ENCODE measurements around the gene PREX1. TPM values are rescaled to one million over a fixed set of nuclear protein-coding genes. Genes with fewer than 3 reads are reported as not detected.

Gene PREX1
- total RNA-seq, 2 donors from 2014 or later: 7.4 to 37.9 TPM

DNA sequence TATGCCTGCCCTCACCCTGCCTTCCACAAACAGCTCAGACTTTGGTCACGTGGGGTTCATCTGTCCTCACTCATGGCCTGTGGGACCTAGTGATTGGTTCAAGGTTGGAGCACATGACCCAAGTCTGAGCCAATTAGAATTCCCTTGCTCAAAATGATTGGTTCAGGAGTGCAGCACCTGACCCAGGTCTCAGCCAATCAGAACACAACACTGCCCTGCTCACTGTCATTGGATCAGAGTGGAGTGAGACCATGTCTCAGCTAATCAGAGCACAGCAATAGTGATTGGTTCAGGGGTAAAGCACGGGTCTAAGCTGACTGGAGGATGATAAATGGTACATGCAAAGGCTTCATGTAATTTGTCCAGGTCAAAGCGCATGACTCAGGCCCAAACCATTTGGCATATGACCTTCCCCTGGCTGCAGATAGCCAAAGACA is 102.2 kb downstream of the PREX1 start:
- H3K27me3 ChIP-seq (replicated peaks; ENCODE audit: insufficient read depth): no peaks in the 10 kb centered on the region
- H3K4me1 ChIP-seq (replicated peaks): no peaks in the 10 kb centered on the region
- DNase-seq (ENCODE audit: low spot score): no peak
- H3K36me3 ChIP-seq: no peaks in the 10 kb centered on the region
- TF ChIP-seq, protein P1, sequence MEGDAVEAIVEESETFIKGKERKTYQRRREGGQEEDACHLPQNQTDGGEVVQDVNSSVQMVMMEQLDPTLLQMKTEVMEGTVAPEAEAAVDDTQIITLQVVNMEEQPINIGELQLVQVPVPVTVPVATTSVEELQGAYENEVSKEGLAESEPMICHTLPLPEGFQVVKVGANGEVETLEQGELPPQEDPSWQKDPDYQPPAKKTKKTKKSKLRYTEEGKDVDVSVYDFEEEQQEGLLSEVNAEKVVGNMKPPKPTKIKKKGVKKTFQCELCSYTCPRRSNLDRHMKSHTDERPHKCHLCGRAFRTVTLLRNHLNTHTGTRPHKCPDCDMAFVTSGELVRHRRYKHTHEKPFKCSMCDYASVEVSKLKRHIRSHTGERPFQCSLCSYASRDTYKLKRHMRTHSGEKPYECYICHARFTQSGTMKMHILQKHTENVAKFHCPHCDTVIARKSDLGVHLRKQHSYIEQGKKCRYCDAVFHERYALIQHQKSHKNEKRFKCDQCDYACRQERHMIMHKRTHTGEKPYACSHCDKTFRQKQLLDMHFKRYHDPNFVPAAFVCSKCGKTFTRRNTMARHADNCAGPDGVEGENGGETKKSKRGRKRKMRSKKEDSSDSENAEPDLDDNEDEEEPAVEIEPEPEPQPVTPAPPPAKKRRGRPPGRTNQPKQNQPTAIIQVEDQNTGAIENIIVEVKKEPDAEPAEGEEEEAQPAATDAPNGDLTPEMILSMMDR (IDR thresholded peaks at IDR 0.05): no peak
- TF ChIP-seq POLR2AphosphoS5 (IDR thresholded peaks at IDR 0.05) (no peak), POLR2A (IDR thresholded peaks at IDR 0.05) (no peak)
- intact Hi-C loops (cut with DNase I): no loop called here
- H3K27ac ChIP-seq: no peak overlapping the region
- 90% methylated on average over 3 of the region's 3 CpGs for WGBS
- H3K4me3 ChIP-seq: no peak overlapping the region
- H3K9me3 ChIP-seq: no peaks in the 10 kb centered on the region

DNA sequence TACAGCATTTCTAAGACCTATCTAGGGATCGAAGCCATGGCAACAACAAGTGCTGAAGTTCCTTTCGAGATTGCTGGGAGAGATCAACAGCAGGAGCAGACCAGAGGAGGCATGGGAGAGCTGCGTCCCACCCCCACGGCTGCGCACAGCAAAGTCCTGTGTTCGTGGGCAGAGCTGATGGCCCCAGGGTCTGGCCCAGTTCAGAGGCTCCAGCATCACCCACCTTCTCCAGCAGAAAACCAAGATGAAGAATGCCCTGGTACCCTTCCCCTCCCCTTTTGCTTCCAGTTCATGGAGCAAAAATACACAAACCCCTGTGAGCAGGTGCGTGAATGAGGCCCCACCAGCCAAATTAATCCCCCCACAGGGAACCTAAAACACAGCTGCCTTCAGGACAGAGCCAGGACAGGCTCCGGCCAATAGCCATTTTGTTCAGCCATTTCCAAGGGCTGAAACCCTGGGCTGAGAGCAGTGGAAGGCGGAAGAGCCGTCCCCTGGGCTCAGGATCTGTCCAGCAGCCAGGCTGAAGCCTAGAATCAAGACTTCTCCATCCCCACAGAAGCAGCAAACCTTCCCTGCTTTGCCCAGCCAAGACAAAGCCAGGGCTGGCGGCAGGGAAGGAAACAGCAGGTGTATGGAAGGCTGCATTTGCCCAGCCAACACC is 102.8 kb downstream of the PREX1 start:
- DNase-seq (ENCODE audit: low spot score): no peak
- Histone ChIP-seq H3K4me1 (replicated peaks) (no peaks in the 10 kb centered on the region), H3K27ac (no peak overlapping the region), H3K36me3 (no peaks in the 10 kb centered on the region), H3K4me3 (no peak overlapping the region), H3K9me3 (no peaks in the 10 kb centered on the region), H3K27me3 (replicated peaks; ENCODE audit: insufficient read depth) (no peaks in the 10 kb centered on the region)
- 87% methylated on average over 11 of the region's 11 CpGs for WGBS
- TF ChIP-seq POLR2A (IDR thresholded peaks at IDR 0.05) (no peak), POLR2AphosphoS5 (IDR thresholded peaks at IDR 0.05) (no peak)
- TF ChIP-seq, protein P1 (IDR thresholded peaks at IDR 0.05): no peak
- intact Hi-C loops (cut with DNase I): no loop called here

DNA sequence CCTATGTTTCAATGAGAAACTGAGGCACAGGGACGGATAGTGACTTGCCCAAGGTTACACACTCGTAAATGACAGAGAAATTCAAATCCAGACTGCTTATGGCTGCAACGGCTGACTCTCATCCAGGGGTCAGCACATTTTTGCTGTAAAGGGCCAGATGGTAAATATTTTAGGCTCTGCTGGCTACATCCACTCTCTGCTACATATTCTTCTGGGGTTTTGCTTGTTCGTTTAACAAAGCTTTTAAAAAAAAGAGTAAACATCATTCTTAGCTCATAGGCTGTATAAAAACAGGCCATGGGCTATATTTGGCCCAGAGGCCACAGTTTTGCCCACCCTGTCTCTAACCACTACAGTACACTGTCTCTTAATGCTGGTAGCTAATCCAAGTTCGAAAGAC is 103.4 kb downstream of the PREX1 start:
- whole genome bisulfite sequencing: 65% methylated on average over 5 of the region's 5 CpGs
- Histone ChIP-seq H3K9me3 (no peaks in the 10 kb centered on the region), H3K27me3 (replicated peaks; ENCODE audit: insufficient read depth) (no peaks in the 10 kb centered on the region), H3K27ac (no peak overlapping the region), H3K4me1 (replicated peaks) (no peaks in the 10 kb centered on the region), H3K36me3 (no peaks in the 10 kb centered on the region), H3K4me3 (no peak overlapping the region)
- TF ChIP-seq, protein P1 (IDR thresholded peaks at IDR 0.05): no peak
- TF ChIP-seq POLR2A (IDR thresholded peaks at IDR 0.05) (no peak), POLR2AphosphoS5 (IDR thresholded peaks at IDR 0.05) (no peak)
- intact Hi-C loops (cut with DNase I): no loop called here
- DNase-seq (ENCODE audit: low spot score): no peak

DNA sequence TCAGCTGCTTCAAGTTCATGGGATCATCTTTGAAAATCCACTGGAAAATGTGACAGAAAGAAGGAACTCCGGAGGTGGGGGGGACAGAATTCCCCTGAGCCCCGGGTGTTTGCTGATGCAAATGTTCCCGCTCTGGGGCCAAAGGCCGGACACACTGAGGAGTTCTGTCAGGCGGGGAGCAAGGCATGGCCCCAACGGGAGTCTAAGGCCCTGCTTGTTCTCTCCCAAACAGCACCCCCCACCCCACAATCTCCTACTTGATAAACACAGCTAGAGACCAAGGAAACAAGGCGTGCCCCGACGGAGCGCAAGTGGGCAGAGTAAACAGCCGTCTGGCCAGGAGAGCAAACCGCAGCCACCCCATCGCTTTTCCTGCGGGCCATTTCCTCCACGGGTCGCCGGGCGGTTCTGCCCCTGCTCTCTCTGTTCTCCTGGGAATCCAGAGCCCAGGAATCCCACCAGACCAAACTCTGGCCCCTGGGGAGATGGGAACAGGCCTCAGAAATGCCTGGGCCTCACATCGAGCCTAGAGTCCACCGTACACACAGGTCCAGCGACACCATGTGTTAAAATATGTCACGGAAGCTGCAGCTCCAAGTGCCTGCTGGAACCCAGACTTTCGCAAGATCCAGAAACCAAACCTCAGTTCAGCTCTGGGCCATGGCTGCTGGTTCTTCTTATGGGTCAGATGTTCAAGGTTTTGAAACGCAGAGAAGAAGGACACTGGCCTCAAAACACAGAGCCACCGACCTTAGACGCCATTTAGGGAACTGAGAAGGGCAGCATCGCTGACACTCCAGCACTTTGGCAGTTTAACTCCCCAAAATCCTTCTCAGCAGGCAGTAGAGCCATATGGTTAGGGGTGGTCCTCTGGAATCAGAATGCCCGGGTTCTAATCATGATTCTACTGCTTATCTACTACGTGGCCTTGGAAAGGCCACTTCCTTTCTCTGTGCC is 104.2 kb downstream of the PREX1 start:
- intact Hi-C loops (cut with DNase I): no loop called here
- H3K9me3 ChIP-seq: no peaks in the 10 kb centered on the region
- 59% methylated on average over 29 of the region's 29 CpGs for WGBS
- no peak for TF ChIP-seq POLR2AphosphoS5 (IDR thresholded peaks at IDR 0.05)
- TF ChIP-seq POLR2A (IDR thresholded peaks at IDR 0.05): no peak
- TF ChIP-seq, protein P1 (IDR thresholded peaks at IDR 0.05): no peak
- H3K27ac ChIP-seq: peak overlapping the region; percentile 30 to 49
- no peak for DNase-seq (ENCODE audit: low spot score)
- H3K27me3 ChIP-seq (replicated peaks; ENCODE audit: insufficient read depth): no peaks in the 10 kb centered on the region
- H3K4me1 ChIP-seq (replicated peaks): no peaks in the 10 kb centered on the region
- no peak overlapping the region for H3K4me3 ChIP-seq
- no peaks in the 10 kb centered on the region for H3K36me3 ChIP-seq

Data from prostate gland (tissue), 2 donors.